HG03108 (cell line): ENCODE measurements around the gene LTBP2.

Source experiments
- ATAC-seq: cut with Tn5 transposase; IDR thresholded peaks from one replicate; pipeline ENCODE4 v1.9.1; 2021; ENCODE audit warnings: moderate library complexity; ENCODE audit not compliant: unreplicated experiment

LTBP2 gene

DNA sequence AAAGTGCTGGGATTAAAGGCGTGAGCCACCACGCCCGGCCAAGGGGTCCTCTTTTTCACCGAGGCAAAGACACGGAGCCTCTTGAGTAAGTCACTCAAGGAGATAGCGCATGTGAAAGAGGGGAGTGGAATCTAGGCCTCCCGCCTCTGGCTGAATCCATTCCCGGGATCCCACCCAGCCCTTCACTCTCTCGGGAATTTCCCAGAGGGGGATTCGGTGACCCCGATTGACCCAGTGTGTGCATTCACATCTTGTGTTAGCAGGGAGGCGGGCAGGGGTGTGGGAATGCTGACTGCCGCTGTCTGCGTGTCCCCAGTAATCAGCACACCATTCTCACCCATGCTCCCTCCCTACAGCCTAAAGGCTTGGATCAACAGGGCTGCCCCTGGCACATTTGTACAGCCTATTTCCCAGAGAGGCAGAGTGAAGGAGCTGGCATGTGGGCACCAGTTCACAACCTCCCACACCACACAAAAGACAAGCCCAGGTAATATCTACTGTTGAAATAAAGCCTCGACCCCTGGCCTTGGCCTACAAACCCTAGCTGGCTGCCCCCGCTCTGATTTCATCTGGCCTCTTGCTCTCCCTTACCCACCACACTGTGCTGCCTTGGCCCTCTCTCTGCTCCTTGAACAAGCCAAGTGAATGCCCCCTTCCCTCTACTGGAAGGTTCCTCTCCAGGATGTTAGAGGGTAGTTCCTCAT, 1.3 kb upstream of the LTBP2 start:
- no peak for ATAC-seq

DNA sequence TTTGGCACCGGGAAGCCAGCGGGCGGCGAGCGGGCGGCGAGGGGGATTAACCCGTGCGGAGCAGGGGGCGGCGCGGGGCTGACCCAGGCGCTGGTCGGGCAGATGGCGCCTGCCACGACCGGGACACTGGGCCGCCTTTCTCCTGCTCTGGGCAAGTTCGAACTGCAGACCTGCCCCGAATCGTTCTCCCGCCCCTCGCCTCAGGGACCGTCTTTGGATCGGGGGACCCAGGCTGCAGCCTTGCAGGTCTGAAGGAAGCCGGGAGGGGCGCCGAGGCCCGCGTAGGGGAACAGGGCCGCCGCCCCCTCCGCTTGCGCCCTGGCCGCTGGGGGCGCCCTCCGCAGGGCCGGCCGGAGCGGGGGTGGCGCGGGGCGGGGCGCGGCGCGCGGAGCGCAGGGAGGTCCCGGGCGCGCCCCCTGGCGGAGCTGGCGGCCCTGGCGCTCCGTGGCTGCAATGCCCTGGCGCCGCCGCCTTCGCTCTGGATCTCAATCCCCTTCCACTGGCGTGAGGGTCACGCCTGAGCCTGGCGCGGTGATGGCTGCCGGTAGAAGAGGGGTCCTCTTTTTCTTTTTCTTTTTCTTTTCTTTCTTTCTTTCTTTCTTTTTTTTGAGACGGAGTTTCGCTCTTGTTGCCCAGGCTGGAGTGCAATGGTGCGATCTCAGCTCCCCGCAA, 449 bp upstream of the LTBP2 start:
- peak; percentile 52 for ATAC-seq

DNA sequence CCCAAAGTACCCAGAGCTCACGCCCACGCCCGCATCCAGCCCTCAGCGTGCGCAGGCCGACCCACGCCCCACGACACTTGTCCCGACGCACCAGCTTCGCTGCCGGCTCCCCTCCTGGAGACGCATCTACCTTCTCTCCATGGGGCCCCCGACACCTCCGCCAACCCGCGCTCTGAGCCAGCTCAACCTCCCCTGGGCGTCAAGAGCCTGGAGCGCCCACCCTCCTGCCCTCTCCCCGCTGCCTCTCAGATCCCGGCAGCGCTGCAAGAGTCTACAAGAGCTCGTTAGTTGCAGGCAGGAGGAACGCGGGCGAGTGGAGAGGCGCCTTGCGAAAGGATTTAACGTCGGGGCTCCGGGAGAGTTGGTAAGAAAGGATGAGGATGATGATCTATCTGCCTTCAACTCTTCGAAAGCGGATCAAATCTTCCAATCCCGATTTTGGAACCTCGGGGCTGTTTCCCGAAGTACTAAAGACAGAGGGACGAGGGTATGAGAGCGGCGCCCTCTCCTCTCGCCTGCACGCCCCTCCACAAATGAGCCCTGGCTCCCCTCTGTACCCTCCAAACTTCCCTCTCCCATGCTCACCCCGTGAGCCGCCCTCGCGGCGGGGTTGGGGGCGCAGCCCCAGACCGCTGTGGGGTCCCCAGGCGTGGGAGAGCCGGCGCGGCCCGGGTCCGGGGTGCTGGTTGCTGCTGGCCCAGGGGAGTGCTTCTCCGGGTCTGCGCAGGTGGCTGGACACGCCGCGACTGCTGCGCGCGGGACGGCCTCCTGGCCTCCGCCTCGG, 979 bp downstream of the LTBP2 start:
- ATAC-seq, result no peak

DNA sequence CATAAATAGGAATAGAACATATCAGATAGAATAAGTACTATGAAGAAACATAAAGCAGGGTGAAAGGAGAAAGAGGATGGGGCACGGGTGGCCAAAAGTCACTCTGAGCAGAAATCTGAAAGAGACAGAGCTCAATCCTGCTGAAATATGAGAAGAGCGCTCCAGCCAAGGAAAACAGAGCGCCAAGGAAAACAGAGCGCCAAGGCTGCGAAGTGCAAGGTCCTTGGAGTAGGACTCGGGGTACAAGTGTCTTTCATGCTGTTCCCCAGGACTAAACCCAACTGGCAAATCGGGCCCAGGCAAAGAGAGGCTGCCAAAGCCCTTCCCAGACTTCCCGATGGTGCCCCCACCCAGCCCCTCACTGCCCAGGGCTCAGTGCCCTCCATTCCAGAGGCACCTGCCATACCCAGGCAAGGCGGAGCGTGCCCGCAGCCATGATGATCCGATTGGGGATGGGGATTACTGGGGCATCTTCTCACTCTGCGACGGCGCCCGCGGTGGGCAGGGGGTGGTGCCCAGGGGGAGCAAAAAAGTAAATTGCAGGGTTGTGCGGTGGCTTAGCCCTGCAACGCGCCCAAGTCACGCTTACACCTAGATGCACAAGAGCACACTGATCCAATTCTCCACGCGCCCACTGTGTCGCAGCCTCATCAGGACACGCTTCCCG, 1.7 kb downstream of the LTBP2 start:
- no peak for ATAC-seq

DNA sequence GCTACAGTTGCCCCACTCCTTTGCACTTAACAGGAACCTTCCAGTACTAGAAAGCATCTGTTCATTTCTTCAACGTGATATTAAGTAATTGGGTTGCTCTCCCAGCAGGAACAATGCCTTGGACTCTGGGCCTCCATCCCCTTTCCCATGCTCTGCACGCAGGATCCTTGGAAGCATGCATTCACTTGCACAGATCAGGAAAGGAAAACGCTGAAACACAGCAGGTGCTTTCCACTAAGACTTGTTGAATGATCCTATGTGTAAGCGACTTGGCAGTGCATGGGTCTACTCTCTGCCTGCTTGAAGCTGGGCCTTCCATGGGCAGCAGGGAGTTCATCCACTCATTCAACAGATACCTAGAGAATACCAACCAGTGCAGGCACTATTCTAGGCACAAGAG, 2.3 kb downstream of the LTBP2 start:
- no peak for ATAC-seq

DNA sequence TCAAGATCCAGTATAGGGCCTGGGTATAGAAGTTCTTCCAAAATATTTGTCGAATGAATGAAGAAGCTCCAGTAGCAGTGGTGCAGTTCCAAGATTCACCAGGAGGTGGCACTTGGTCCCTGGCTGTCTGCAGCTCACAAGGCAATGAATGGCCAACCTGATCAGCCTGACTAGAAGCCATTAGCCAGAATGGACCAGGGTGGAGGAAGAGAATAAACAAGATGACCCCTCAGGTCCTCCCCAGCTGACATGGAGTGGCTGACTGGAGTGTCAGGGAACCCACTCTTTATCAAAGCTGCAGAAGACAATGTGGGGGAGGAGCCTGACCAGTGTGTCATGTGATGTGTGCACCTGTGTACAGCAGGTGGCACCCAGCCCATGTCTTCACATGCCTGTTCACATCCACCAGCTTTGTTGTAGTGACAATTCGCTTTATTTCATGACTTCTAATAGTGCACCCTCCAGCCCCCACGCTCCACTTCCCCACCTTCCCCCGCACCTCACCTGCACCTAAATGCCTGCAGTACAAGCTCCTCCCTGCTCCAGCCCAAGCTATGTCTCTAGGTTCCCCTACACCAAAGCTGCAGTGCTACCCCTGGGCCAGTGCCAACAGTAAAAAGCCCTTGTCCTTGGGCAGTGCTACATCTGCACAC, 3.0 kb downstream of the LTBP2 start:
- ATAC-seq, result no peak

DNA sequence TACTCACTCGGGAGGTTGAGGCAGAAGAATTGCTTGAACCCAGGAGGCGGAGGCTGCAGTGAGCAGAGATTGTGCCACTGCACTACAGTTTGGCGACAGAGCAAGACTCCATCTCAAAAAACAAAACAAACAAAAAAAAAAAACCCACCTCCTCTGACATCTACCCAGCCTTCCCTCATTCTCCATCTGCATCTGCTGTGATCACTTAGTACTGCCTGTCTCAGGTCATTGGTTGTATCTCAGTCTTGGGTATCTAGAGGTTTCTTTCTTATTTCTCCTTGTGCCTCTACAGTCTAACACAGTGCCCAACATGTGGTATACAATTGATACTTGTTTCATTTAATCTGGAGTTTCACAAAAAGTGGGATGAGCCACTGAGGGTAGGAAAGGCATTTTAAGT, 5.3 kb downstream of the LTBP2 start:
- no peak for ATAC-seq

DNA sequence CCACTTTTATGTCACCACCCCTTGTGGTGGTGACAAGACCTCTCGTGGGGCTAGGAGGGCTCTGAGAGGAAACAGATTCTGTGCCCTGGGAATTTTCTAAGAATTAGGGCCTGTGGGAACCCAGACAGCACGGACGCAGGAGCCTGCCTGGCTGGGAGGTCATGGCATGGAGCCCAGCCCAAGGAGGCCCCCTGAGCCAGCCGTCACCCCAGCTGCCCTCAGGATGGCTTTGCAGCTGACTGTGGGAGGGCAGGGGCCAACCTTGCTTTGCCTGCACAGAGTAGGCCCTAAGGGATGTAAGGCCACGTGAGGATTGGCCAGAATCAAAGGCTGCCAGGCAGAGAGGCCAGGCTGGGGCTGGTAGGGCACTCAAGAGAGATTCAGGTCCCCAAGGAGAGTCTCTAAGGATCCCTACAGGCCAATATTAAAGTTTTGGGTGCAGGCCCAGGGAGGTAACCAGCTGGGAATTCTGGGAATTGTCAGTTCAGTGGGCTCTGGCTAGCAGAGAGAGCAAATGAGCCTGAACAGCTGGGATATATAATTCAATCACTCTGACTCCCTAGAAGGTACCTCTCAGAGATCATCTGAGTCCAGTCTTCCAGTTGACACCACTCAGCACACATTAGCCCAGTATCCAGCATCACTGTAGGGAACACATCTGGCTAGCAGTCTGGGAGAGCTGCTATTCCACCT, 6.4 kb downstream of the LTBP2 start:
- ATAC-seq, result no peak

DNA sequence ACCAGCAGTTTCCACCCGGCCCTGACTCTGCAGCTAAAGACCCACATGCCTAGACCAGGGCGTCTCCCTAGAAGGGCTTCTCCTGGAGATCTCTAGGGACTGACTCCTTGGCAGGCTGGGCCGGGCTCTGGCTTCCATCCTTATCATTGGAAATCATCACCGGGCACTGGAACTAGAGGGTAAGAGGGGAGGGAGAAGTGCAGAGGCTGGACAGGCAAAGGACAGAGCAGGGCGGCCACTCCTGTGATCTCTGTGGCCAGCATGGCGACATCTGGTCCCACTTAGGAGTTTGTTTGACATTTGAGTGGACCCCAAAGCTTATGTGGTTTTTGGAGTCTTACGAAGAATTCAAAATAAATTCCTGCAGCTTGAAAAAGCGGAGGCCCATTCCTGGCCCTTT, 7.1 kb downstream of the LTBP2 start:
- ATAC-seq, result no peak

DNA sequence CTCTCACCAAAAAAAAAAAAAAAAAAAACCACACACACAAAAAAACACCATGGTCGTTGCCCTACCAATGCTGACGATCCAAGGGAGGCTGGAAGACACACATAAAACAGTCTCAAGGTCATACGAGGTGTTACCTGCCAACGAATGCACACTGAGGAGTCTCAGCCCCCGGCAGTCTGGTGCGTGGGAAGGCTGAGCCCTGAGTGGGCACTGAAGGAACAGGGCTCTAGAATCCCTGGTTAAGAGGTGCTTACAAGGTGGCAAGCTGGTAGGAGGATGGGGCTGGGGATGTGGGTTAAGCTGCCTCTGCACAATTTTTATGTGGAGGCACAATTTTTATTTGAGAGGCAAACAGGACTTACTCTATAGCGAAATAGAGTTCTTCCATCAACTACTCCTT, 7.9 kb downstream of the LTBP2 start:
- no peak for ATAC-seq

DNA sequence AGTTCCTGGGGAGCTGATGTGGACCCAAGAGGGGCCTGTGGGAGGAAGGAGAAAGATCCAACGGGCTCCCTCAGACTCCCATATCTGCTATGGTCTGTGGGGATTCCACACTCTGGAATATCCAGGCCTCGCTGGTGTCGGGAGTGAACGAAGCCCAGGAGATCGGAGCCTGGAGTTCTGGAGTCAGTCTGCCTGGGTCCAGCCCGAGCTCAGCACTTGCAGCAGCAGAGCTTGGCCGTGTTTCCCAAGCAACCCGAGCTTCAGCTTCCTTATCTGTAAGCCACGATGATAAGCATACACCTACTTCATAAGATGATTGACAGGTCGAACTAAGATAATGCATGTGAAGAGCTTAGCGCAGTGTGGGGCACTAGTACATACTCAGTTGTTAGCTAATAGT, 10.1 kb downstream of the LTBP2 start:
- no peak for ATAC-seq

DNA sequence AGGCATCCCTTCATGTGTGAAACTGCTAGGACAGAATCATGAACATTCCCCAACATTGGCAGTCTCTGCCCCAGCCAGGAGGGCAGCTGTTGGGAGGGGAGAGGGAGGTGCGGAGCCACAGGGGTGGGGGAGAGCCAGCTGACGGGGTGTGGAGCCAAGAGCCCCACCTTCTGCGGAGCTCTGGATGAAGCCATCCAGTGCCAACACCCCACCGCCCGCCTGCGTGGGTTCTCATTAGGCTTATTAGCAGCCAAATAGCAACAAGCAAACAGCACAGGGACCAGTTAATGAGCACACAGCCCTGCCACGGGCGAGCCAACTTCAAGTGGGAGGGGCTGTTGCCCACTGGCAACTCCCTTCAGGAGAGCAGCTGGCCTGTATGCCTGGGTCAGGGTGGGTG, 12.1 kb downstream of the LTBP2 start:
- ATAC-seq, result no peak

DNA sequence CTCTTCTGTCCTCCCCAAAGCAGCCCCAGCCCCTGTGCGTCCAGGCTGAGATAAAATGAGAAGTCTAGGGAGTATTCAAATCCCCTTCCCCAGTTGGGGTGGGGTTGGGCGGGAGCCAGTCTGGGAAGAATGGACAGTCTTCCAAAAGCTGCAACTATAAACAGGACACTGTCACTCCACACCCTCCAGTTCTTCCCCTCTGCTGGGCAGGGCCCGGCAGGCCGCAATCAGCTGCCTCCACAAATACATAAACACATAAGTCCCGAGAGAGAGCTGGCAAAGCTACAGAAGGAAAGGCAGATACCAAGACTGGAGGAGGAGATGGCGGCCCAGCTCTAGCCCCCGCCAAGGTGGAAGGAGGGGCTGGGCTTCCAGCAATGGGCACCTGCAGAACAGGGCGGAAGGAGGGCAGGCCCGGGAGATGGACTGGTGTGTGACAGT, 12.7 kb downstream of the LTBP2 start:
- ATAC-seq, result no peak

DNA sequence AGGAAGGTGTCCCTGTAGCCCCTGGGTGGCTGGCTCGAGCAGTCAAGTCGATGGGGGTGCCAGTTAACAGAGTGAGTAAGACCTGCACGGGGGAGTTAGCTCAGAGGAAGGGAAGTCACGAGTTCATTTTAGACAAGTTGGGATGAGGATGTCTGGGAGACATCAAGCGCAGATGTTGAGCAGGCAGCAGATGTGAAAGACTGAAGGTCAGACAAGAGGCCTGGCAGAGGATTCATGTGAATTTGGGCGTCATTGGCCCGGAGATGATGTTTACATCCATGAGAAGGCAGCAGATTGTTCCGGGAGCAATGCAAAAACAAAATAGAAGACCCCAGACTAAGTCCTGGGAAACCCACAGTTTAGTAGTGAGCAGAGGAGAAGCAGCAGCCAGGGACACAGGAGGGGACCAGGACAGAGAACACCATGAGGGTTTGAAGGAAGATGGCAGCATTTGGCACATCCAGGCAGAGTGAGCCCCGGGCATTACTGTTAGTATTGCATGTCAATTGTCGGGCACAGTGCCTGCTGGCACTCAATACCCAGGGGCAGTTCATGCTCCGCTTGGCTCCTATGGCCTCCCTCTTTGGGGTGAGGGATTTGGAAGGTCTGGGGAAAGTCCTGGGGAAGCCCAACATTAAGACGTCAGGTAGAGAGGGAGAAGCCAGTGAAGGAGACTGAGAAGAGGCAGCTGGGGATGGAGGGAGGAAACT, 15.1 kb downstream of the LTBP2 start:
- ATAC-seq, result no peak

DNA sequence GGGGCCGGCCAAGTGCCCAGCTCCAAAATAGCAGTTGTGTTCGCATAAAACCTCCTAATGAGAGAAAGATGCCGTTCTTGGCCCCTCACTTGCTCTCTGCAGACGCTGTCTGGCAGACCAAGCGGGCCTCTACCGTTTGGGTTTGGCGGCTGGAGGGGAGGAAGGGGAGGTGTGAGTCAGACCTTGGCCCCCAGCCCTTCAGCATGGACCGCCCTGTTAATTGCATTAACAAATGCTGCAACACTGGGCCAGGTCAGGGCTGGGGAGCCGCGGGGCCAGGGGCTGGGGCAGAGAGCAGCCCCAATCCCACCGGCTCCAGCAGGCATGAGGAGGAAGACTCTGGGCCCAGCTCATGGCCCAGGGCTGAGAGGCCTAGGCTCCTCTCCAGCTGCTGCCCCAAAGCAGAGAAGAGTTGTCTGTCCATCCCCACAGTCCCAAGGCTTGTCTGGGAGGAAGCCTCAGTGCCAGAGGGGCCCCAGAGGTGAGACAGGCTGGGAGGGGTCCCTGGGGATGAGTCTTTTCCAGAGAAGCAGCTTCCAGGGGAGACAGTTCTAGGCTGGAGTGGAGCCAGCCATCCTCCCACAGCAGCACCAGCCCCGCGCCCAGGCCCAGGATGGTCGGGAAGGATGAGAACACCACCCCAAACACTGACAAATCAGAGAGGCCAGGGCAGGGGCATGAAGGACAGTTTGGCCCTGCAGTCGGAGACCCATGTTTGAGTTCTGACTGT, 16.9 kb downstream of the LTBP2 start:
- ATAC-seq, result no peak

DNA sequence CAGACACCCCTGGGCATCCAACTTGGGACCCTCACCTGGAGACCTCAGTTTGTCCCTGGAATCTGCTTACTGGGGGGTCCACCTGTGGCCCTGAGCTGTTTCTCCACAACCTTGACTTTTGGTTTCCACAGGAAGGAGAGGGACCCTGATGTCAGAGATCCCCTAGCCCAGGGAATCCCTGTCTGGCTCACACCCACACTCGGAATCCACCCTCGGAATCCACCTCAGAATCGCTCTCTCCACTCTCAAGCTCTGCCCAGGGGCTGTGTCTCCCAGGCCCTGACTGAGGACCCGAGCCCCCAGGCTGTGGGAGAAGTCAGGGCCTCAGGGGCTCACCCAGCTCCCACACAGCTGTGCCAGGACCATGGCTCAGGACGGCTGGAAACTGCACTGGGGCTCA, 17.4 kb downstream of the LTBP2 start:
- no peak for ATAC-seq

DNA sequence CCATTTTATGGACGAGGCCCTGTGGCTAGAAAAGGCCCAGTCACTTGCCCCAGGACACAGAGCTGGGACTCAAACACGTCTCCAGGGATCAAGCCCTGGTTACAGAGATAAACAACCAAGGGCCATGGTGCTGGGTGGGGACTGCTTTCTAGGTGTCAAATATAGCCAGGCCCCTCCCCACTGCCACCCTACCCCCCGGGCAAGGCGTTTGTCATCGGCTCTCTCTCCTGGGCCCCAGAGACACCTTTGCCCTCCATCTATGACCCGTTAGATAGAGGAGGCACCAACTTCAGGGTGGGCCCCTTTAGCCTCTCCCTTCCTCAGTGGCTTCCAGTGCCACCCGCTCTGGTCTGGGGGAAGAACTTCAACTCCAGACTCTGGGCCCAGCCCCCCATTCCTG, 18.0 kb downstream of the LTBP2 start:
- ATAC-seq, result no peak

DNA sequence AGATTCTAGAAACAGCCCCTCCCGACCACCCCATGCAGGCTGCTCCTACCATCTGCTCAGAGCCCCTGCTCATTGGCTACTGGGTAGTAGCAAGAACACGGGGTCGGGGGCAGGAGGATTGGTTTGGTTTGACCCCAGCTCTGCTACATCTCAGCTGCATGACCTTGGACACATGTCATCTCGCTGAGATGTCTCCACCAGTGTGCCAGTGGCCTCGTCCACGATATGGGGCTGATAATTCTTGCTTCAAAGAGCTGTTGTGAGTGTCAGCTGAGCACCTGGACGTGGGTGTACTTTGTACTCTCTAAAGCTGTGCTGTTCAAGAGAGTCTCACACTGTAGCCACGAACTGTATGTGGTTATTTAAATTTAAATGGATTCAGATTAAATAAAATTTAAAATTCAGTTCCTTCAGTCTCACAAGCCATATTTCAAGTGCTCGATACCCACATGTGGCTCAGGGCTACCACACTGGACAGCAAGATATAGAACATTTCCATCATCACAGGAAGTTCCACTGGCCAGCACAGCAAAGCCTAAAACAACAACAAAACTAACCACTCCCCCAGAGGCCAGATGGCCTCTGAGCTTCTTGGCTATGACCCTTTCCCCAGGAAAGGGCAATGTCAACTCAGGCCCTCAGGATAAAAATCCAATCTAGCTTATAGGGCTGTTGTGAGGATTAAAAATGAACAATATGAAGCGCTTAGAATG, 18.6 kb downstream of the LTBP2 start:
- no peak for ATAC-seq
